IMR-90 (cell line): ENCODE data around the gene SH2B2. TPM values are rescaled to one million over a fixed set of nuclear protein-coding genes. Genes with fewer than 3 reads are reported as not detected.

Experiments
- ATAC-seq: fragments of 200-7000 bp; cut with Tn5 transposase; 2 replicates; pipeline ENCODE4 v1.9.1; 2020; ENCODE audit warnings: low read depth, mild to moderate bottlenecking, moderate library complexity
- BruUV-seq: library from RNA; stranded (reverse); fragments of 400-500 nt; replicated peaks from 2 replicates; lab custom pipeline; 2021; lab: Mats Ljungman, UMichigan
- CTCF ChIA-PET: fragments of 300-600 bp; formaldehyde crosslinking; extraction: SDS; loops from one replicate; lab custom pipeline; 2021; ENCODE audit warnings: antibody characterized with exemption; lab: Yijun Ruan, JAX
- POLR2A ChIA-PET: fragments of 300-600 bp; sonication (Branson Sonifier 250); formaldehyde crosslinking; loops from one replicate; lab custom pipeline; 2022; ENCODE audit warnings: antibody characterized with exemption; ENCODE audit not compliant: unreplicated experiment; lab: Charles Lee
- DNase-seq: peaks from one replicate; pipeline ENCODE4 v3.0.0; 2013
- H2AFZ ChIP-seq: replicated peaks from 2 replicates; pipeline ENCODE3; 2013; ENCODE audit warnings: low read length, mild to moderate bottlenecking; ENCODE audit not compliant: poor library complexity
- H2AK5ac ChIP-seq: 2 replicates; pipeline ENCODE4 v1.6.1; 2013; ENCODE audit warnings: low read depth, low read length, inconsistent platforms
- H2AK9ac ChIP-seq: replicated peaks from 2 replicates; pipeline ENCODE3; 2013; ENCODE audit warnings: mild to moderate bottlenecking, low read depth, low read length, moderate library complexity; ENCODE audit not compliant: poor library complexity
- H2BK120ac ChIP-seq: 2 replicates; pipeline ENCODE4 v1.6.1; 2013; ENCODE audit warnings: low read depth, low read length, inconsistent platforms
- H2BK15ac ChIP-seq: 3 replicates; pipeline ENCODE4 v1.6.1; 2013; ENCODE audit warnings: low read depth, low read length, inconsistent platforms
- H2BK20ac ChIP-seq: 2 replicates; pipeline ENCODE4 v1.6.1; 2013; ENCODE audit warnings: low read depth, mild to moderate bottlenecking, inconsistent platforms, low read length, moderate library complexity
- H2BK5ac ChIP-seq: 2 replicates; pipeline ENCODE4 v1.6.1; 2013; ENCODE audit warnings: mild to moderate bottlenecking, low read depth, low read length, inconsistent platforms; ENCODE audit not compliant: poor library complexity, severe bottlenecking
- H3K14ac ChIP-seq: replicated peaks from 2 replicates; pipeline ENCODE4 v1.6.1; 2013; ENCODE audit warnings: low read depth, low read length, inconsistent platforms
- H3K18ac ChIP-seq: 2 replicates; pipeline ENCODE4 v1.6.1; 2013; ENCODE audit warnings: low read depth, low read length, control low read depth
- H3K23ac ChIP-seq: 2 replicates; pipeline ENCODE4 v1.6.1; 2013; ENCODE audit warnings: low read depth, low read length, inconsistent platforms
- H3K27ac ChIP-seq: 2 replicates; pipeline ENCODE4 v1.5.1; 2013; ENCODE audit warnings: mild to moderate bottlenecking, control low read depth, low read length; ENCODE audit not compliant: insufficient read depth
- H3K27me3 ChIP-seq: 2 replicates; pipeline ENCODE4 v1.6.1; 2013; ENCODE audit warnings: low read length; ENCODE audit not compliant: control insufficient read depth, insufficient read depth
- H3K36me3 ChIP-seq: 2 replicates; pipeline ENCODE4 v1.6.1; 2013; ENCODE audit warnings: low read length, mixed read lengths; ENCODE audit not compliant: control insufficient read depth, insufficient read depth
- H3K4ac ChIP-seq: 2 replicates; pipeline ENCODE4 v1.6.1; 2013; ENCODE audit warnings: low read depth, low read length, inconsistent platforms
- H3K4me1 ChIP-seq: 2 replicates; pipeline ENCODE4 v1.6.1; 2013; ENCODE audit warnings: low read length, mixed read lengths; ENCODE audit not compliant: control insufficient read depth, insufficient read depth
- H3K4me2 ChIP-seq: 2 replicates; pipeline ENCODE4 v1.6.1; 2013; ENCODE audit warnings: low read depth, mild to moderate bottlenecking, control low read depth, low read length, moderate library complexity
- H3K4me3 ChIP-seq: 2 replicates; pipeline ENCODE4 v1.5.1; 2013; ENCODE audit warnings: low read depth, mild to moderate bottlenecking, control low read depth, low read length, moderate library complexity; ENCODE audit not compliant: insufficient read depth
- H3K56ac ChIP-seq: 2 replicates; pipeline ENCODE4 v1.6.1; 2013; ENCODE audit warnings: low read length, inconsistent platforms; ENCODE audit not compliant: insufficient read depth; ENCODE audit errors: extremely low read depth
- H3K79me1 ChIP-seq, 2 experiments: 2 replicates each; pipeline ENCODE4 v1.6.1; 2013; ENCODE audit warnings: low read length in 2 of 2, inconsistent platforms in 1 of 2, low read depth in 1 of 2
- H3K9ac ChIP-seq: 2 replicates; pipeline ENCODE4 v1.6.1; 2013; ENCODE audit warnings: low read depth, low read length, control low read depth
- H3K9me1 ChIP-seq: 2 replicates; pipeline ENCODE4 v1.6.1; 2013; ENCODE audit warnings: low read length, inconsistent platforms; ENCODE audit not compliant: insufficient read depth
- H3K9me3 ChIP-seq: 2 replicates; pipeline ENCODE4 v1.6.1; 2013; ENCODE audit warnings: low read length; ENCODE audit not compliant: control insufficient read depth, insufficient read depth
- H4K20me1 ChIP-seq: 2 replicates; pipeline ENCODE4 v1.6.1; 2013; ENCODE audit warnings: low read length, inconsistent platforms; ENCODE audit not compliant: insufficient read depth
- H4K5ac ChIP-seq: 2 replicates; pipeline ENCODE4 v1.6.1; 2013; ENCODE audit warnings: mild to moderate bottlenecking, low read depth, low read length, control low read depth
- H4K8ac ChIP-seq, 2 experiments: 2 replicates each; pipeline ENCODE4 v1.6.1; 2013; ENCODE audit warnings: low read depth in 2 of 2, low read length in 2 of 2, control low read depth in 1 of 2, inconsistent platforms in 1 of 2
- H4K91ac ChIP-seq: 2 replicates; pipeline ENCODE4 v1.6.1; 2013; ENCODE audit warnings: low read depth, low read length, inconsistent platforms; ENCODE audit not compliant: insufficient read depth
- CEBPB ChIP-seq: IDR thresholded peaks from 2 replicates; pipeline ENCODE4 v1.6.1; 2012; ENCODE audit warnings: low read depth, low read length, improper control_type of control experiment
- FOS ChIP-seq: fragments of 150-350 bp; IDR thresholded peaks from 2 replicates; pipeline ENCODE4 v1.6.1; 2016; ENCODE audit warnings: low read depth, low read length
- MAFK ChIP-seq: IDR thresholded peaks from 2 replicates; pipeline ENCODE4 v1.6.1; 2012; ENCODE audit warnings: low read depth, low read length, improper control_type of control experiment
- MAZ ChIP-seq: IDR thresholded peaks from 2 replicates; pipeline ENCODE4 v1.6.1; 2012; ENCODE audit warnings: low read depth, mild to moderate bottlenecking, low read length, improper control_type of control experiment, moderate library complexity, borderline replicate concordance
- NFE2L2 ChIP-seq: fragments of 150-350 bp; IDR thresholded peaks from 2 replicates; pipeline ENCODE4 v1.6.1; 2016; ENCODE audit warnings: low read depth, mild to moderate bottlenecking, low read length
- RAD21 ChIP-seq: IDR thresholded peaks from 2 replicates; pipeline ENCODE4 v1.6.1; 2012; ENCODE audit warnings: low read length, improper control_type of control experiment
- RCOR1 ChIP-seq: IDR thresholded peaks from 2 replicates; pipeline ENCODE4 v1.6.1; 2012; ENCODE audit warnings: mild to moderate bottlenecking, low read length, improper control_type of control experiment; ENCODE audit not compliant: insufficient replicate concordance
- RFX5 ChIP-seq: IDR thresholded peaks from 2 replicates; pipeline ENCODE4 v1.8.0; 2012; ENCODE audit warnings: low read depth, mild to moderate bottlenecking, low read length, moderate library complexity
- SMC3 ChIP-seq: fragments of 150-350 bp; IDR thresholded peaks from 2 replicates; pipeline ENCODE4 v1.6.1; 2016; ENCODE audit warnings: low read depth, mild to moderate bottlenecking, antibody characterized with exemption, low read length, moderate library complexity
- USF2 ChIP-seq: fragments of 150-350 bp; IDR thresholded peaks from 2 replicates; pipeline ENCODE4 v1.6.1; 2017; ENCODE audit warnings: mild to moderate bottlenecking, antibody characterized with exemption, low read length, low read depth
- WGBS, 2 experiments: methylation state at CpG; one replicate each; pipeline versions ENCODE4 v1.1.5 to v1.1.7; 2013; ENCODE audit warnings: missing lambda C conversion rate in 2 of 2; ENCODE audit not compliant: insufficient read length in 1 of 2; ENCODE audit errors: extremely low coverage in 2 of 2; 5-methylcytosine and 5-hydroxymethylcytosine counted together
- dilution Hi-C: fragments of 300-500 bp; cut with HindIII; formaldehyde crosslinking; loops from one replicate; pipeline ENCODE4 v1.14.3; 2018; ENCODE audit warnings: low sequenced_read_pairs; ENCODE audit not compliant: unreplicated experiment
- in situ Hi-C: fragments of 300-500 bp; cut with MboI; formaldehyde crosslinking; loops from 3 replicates; pipeline ENCODE4 v1.14.3; 2019; ENCODE audit warnings: low sequenced_read_pairs, inconsistent platforms, mixed read lengths
- intact Hi-C: fragments of 100-400 bp; cut with micrococcal nuclease; formaldehyde crosslinking; loops from 2 replicates; pipeline ENCODE4 v1.10.0; 2022
- polyA plus RNA-seq, 3 experiments: library from polyadenylated mRNA; depleted of rRNA; stranded (reverse); fragments of >200 nt; gene quantifications; 2 replicates each; pipeline ENCODE4 v1.2.3, GENCODE V29; 2012; ENCODE audit warnings: low replicate concordance in 1 of 3
- total RNA-seq: library from RNA; depleted of rRNA; stranded (reverse); fragments of >200 nt; gene quantifications from 2 replicates; pipeline ENCODE4 v1.2.3, GENCODE V29; 2012
- TF ChIP-seq, protein P1 (sequence below): fragments of 150-350 bp; IDR thresholded peaks from 2 replicates; pipeline ENCODE4 v1.6.1; 2016; ENCODE audit warnings: low read depth, mild to moderate bottlenecking, low read length, moderate library complexity, borderline replicate concordance

SH2B2 gene
- total and polyA plus RNA-seq, 2 of the 4 experiments (the other 2 are of a cell fraction), result 0.36 to 0.99 TPM

- H3K23ac ChIP-seq, result no peak overlapping the region
- no peak for DNase-seq
- no peak overlapping the region for H3K9ac ChIP-seq
- no peaks in the 10 kb centered on the region for H3K9me1 ChIP-seq
- CTCF ChIA-PET, result no interaction called here
- H4K8ac ChIP-seq, result no peak overlapping the region
- H2BK20ac ChIP-seq, result no peak overlapping the region
- no peak overlapping the region for H3K4ac ChIP-seq
- H3K9me3 ChIP-seq, result no peaks in the 10 kb centered on the region
- H2BK15ac ChIP-seq, result no peak overlapping the region
- dilution Hi-C loops, result no loop called here
- peaks cover 4% of the 10 kb centered on the region; the same call in 1 of the 2 replicates for H3K4me1 ChIP-seq
- intact Hi-C loops, result no loop called here
- H3K36me3 ChIP-seq, result no peaks in the 10 kb centered on the region
- no peak overlapping the region for H3K14ac ChIP-seq
- H3K4me3 ChIP-seq, result no peak overlapping the region
- H3K56ac ChIP-seq, result no peak overlapping the region
- no peak overlapping the region for H2AFZ ChIP-seq
- in situ Hi-C loops, result loop anchor here (5.0 kb wide), 1 partner anchor 109 kb away; no protein-coding TSS in a partner anchor
- BruUV-seq, result no TSS peak
- peaks cover 0 to 8% of the 10 kb centered on the region in 2 experiments; a peak in 1 of 4 replicates for H3K79me1 ChIP-seq
- no peak overlapping the region for H3K4me2 ChIP-seq
- POLR2A ChIA-PET, result no interaction called here
- H2BK5ac ChIP-seq, result no peak overlapping the region
- H4K20me1 ChIP-seq, result 0 out of 2 replicates have a peak, but pooled peaks cover 4% of the 10 kb centered on the region
- no peak overlapping the region for H4K91ac ChIP-seq
- no peak overlapping the region for H4K5ac ChIP-seq
- no peak overlapping the region for H2AK5ac ChIP-seq
- H2AK9ac ChIP-seq, result no peak overlapping the region
- TF ChIP-seq RAD21 (no peak), MAFK (no peak), RCOR1 (no peak), SMC3 (no peak), RFX5 (no peak), CEBPB (no peak), MAZ (no peak), NFE2L2 (no peak), USF2 (no peak), FOS (no peak)
- TF ChIP-seq, protein P1, sequence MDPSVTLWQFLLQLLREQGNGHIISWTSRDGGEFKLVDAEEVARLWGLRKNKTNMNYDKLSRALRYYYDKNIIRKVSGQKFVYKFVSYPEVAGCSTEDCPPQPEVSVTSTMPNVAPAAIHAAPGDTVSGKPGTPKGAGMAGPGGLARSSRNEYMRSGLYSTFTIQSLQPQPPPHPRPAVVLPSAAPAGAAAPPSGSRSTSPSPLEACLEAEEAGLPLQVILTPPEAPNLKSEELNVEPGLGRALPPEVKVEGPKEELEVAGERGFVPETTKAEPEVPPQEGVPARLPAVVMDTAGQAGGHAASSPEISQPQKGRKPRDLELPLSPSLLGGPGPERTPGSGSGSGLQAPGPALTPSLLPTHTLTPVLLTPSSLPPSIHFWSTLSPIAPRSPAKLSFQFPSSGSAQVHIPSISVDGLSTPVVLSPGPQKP, result no peak
- no peak for ATAC-seq
- no peaks in the 10 kb centered on the region for H3K27me3 ChIP-seq
- no peak overlapping the region for H3K18ac ChIP-seq
- WGBS, 2 experiments, result 69% methylated on average over 3 of the region's 10 CpGs; no CpG with 5 or more reads in 1 of the 2 experiments
- no peak overlapping the region for H3K27ac ChIP-seq
- H2BK120ac ChIP-seq, result no peak overlapping the region
Observed at GRCh38 chr7:102283477-102284189, 3.0 kb upstream of the SH2B2 start.
